Activated gamma-delta T cell (primary cell): Measurements from ENCODE around the gene APOA5.
A peak's percentile ranks its signal among the peaks of the same experiment; 100 is the strongest.
"Not testable (repeated sequence)": the region's sequence is repeated elsewhere in the genome, so short reads cannot be mapped to it uniquely, and the experiment has no call there.

Experiments used
- DNase-seq: peaks from one replicate; lab custom pipeline; 2025; lab: John Stamatoyannopoulos, UW
- total RNA-seq, 2 donors: gene quantifications; one replicate each; lab custom pipeline; 2026; lab: John Stamatoyannopoulos, UW

The APOA5 gene, protein sequence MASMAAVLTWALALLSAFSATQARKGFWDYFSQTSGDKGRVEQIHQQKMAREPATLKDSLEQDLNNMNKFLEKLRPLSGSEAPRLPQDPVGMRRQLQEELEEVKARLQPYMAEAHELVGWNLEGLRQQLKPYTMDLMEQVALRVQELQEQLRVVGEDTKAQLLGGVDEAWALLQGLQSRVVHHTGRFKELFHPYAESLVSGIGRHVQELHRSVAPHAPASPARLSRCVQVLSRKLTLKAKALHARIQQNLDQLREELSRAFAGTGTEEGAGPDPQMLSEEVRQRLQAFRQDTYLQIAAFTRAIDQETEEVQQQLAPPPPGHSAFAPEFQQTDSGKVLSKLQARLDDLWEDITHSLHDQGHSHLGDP
- 0 reads per million in 2 donors for total RNA-seq

DNA sequence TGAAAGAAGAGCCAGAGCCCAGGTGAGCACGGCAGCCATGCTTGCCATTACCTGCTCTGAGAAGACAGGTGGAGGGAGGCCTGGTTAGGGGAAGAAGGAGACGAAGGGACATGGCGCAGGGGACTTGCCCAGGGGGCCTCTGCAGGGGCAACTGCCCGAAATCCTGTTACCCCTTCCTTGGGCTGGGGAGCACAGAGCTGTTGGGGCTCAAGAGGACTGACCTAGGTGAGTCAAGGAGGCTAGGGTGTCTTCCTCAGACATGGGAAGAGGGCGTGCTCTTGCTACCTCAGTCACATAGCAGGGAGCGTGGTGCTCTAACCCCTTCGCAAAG lies at the start of gene APOA5:
APOA5 (minus strand) TSS at position 67 of the 331 bp plus-strand sequence; CDS start at position 48, 19 bp downstream.
- no peak for DNase-seq

DNA sequence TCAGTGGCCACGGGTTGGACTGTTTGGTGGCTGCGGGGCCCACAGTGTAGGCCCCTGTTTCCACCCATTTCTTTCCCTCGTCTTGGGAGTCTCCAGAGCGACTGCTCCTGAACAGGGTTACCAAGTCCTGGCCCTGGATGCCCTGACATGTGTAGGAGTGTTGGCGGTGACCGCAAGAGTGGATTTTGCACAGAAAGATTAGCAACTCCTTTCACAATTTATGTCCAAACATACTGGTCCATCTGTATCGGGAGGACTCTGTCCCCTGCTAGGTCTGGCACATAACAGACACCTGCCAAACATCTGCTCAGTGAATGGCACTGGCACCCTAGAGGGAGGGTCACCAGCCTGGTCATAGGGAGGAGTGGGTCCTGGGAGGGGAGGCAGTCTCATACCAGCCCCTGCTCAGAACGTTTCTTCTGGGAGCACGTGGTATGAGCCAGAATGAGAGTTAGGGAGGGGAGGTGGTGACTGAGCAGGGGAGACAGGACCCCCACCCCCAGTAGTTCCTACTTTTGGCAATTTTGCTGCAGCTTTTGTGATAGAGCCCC lies 49.1 kb upstream of the APOA5 start:
- DNase-seq: no peak

DNA sequence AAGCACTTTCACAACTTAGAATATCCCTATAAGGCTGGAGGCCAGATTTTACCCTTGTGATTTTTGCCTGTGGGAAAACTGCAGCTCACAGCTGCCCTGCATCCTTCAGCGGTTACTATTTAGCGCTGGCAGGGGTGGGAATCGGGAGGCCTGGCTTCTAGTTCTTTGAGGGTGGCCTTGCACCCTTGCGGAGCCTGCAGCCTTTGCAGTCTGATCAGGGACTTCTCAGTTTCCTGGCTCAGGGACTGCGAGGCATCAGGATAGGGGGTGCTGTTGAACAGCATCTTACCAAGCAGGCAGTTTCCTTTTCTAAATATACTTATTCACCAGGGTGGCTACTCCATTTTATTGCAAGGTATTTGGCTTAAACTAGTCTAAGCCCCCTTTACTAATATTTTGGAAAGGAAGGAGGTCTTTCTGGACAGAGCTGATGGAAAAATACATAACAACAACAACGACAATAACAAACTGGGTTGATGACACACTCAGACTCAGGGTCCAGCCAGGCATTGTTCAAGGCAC lies 48.6 kb upstream of the APOA5 start:
- no peak for DNase-seq

DNA sequence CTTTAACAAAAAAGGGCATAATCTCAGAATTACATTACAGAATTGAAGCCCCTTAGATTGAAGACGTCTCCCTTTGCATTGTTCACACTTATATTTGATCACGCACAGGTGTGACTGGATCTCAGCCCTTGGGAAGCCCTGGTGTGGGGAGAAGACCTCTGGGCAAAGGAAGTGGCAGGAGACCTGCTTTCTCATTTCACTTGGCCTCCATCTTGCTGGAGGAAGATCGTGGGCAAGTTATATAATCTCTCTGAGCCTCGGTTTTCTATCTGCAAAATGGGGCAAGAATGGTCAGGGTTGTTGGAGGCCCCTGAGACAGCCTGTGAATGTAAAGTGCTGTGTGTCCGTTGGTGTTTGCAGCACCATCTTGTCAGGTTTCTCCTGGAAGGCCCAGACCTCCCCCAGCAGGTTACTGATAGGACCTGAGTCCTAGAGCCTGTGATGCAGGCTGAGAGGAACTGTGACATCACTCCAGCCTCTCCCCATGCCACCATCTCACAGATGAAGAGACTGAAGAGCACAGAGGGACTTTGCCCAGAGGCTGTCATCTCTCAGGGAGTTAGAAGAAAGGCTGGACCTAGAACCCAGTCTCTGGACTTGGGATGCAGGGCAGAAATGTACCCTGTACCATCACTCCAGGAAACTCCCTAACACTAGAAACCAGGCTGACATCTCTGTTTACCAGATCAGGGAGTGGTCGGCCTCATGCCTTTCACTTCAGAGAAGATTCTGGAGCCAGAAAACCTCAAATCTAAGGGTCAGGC lies 46.8 kb upstream of the APOA5 start:
- no peak for DNase-seq

DNA sequence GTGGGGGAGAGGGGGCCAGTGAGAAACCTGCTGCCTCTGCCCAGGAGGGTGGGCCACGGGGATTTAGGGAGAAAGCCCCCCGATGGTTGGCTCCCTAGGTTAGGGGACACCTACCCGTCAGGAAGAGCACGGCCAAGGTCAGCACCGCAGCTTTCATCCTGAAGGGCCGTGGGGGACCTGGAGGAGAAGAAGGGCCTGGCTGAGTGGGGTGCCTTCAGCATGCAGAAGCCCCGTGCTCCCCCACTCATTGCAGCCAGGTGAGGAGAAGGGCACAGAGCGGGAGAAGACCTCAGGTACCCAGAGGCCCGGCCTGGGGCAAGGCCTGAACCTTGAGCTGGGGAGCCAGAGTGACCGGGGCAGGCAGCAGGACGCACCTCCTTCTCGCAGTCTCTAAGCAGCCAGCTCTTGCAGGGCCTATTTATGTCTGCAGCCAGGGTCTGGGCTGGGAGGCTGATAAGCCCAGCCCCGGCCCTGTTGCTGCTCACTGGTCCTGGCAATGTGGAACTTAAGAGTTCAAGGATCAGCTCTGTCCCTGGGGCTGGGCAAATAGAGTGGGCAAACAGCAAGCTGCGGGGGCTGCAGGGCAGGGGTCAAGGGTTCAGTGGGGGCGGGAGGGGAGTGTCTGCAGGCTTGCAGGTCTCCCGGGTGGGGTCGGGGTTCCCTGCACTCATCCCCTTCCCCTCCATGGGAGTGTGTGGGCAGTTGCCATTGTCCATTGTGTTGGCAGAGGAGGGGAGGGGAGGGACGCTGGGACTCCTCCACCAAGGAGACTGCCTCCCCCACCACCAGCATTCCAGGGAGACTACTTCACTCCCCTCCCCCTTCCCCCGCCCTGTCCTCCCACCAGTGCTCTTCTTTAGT lies 45.8 kb upstream of the APOA5 start, which contains the start of gene APOA1:
APOA1 (minus strand) TSS at position 392 of the 861 bp plus-strand sequence; CDS start at position 157, 235 bp downstream.
- no peak for DNase-seq

DNA sequence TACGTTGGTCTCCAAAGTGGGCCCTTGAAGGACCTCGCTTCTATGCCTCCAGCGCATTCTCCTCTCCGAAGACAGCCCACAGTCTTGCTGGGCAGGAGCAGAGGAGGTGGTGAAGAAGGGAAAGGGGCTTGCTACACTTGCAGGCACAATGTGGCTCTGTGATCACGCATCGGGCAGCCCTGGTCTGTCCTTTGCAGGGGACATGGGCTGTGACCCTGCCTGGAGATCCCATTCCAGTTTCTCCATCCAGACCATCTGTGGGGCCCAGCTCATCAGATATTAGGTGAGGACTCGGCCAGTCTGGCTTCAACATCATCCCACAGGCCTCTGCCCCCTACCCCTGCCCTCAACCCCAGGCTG lies 44.9 kb upstream of the APOA5 start:
- DNase-seq: no peak

DNA sequence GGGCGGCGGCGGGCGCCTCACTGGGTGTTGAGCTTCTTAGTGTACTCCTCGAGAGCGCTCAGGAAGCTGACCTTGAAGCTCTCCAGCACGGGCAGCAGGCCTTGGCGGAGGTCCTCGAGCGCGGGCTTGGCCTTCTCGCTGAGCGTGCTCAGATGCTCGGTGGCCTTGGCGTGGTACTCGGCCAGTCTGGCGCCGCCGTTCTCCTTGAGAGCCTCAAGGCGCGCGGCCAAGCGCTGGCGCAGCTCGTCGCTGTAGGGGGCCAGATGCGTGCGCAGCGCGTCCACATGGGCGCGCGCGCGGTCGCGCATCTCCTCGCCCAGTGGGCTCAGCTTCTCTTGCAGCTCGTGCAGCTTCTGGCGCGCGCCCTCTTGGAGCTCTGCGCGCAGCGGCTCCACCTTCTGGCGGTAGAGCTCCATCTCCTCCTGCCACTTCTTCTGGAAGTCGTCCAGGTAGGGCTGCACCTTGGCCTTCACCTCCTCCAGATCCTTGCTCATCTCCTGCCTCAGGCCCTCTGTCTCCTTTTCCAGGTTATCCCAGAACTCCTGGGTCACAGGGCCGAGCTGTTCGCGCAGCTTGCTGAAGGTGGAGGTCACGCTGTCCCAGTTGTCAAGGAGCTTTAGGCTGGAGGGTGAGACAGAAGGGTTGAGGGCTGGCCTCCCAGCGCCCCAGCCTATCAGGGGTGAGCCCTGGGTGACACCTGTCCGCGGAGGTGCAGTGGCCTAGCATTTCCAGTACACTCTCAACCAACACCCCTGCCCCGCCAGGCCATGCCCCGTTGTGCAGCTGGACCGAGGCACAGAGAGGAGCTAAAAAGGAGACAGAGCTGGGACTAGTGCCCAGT lies 44.3 kb upstream of the APOA5 start:
- DNase-seq: peak; percentile 67

DNA sequence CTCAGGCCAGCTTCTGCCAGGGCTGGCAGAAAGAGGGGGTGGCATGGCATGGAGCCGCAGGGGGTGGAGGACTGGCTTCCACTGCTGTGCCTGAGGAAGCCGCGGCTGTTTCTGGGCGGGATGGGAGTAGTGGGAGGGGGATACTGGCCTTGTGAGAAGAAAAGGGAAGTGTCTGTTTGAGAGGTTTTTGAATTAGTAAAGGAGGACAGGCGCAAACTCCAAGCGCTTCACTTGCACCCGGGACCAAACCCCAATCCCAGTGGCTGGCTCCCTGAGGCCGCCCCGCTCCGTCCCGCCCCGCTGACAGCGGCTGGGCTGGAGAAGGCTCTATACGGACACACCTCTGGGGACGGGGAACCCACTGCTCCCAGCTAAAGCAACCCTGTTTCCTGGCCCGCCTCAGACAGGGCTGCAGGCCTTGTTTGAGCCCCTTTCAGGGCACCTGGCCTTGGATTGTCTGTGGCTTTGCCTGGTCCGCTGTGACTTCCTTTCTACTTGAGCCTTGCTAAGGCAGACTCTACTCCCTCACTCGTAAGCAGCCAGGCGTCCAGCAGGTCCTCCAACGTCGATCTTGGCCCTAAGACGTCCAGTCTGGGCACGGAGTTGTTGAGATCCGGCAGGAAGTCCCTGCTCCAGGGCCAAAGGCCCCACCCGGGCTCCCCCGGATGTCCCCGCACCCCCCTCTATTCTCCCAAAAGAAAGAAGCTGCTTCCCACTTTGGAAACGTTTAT lies 43.5 kb upstream of the APOA5 start:
- DNase-seq: no peak

DNA sequence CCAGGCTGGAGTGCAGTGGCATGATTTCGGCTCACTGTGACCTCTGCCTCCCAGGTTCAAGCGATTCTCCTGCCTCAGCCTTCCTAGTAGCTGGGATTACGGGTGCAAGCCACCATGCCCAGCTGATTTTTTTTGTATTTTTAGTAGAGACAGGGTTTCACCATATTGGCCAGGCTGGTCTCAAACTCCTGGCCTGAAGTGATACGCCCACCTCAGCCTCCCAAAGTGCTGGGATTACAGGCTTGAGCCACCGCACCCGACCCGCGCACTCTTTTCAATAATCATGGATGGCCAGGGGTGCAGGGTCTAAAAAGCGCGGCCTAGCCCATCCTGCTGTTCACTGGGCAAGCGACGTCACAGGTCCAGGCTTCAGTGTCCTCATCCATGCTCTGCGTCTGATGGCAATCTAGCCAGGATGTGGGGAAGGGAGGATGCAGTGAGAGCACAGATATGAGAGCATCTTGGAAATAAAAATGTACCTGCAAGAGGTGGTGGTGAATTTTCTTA lies 42.9 kb upstream of the APOA5 start:
- DNase-seq: not testable (repeated sequence)

DNA sequence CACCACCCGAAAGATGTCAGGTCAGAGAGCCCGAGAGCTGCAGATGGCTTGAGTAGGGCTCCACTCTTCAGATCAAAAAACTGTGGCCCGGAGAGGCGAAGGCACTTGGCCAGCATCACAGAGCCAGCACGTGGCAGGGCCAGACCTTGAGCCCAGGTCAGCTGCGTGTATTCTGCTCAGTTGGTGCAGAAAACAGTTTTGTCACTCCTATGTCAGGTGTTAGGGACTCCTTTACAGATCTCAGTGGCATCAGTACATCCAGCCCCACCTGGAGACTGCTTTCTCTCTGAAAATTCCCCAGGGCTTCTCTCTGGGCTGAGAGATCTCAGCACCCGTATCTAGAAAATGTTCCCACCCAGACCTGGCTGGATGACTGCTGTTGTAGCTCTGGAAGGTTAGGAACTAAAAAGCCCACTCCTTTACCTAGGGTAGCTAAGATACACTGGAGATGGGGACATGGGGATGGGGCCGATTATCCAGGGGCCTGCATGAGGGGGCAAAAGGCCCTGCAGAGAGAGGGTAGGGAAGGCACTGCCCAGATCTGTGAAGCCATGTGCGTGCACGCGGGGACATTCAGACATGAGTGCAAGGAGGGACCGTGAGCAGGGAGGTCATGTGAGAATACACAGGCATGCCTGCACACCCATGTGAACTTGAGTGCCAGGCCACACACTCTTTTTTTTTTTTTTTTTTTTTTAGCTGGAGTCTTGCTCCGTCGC lies 42.3 kb upstream of the APOA5 start:
- DNase-seq: no peak

DNA sequence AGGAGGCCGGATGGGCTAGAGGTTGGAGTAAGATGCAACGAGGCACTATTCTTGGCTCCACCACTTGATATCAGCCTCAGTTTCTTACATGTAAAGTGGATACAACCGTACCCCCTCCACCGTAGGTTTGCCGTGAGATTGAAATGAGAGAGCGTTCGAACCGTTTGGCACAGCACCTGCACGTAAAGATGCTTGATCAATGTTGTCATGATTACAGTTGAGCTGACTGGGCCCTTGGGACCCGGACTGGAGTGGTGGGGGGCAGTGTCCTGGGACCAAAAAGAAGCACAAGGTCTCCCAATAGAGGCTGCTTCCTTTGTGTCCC lies 41.8 kb upstream of the APOA5 start:
- no peak for DNase-seq

DNA sequence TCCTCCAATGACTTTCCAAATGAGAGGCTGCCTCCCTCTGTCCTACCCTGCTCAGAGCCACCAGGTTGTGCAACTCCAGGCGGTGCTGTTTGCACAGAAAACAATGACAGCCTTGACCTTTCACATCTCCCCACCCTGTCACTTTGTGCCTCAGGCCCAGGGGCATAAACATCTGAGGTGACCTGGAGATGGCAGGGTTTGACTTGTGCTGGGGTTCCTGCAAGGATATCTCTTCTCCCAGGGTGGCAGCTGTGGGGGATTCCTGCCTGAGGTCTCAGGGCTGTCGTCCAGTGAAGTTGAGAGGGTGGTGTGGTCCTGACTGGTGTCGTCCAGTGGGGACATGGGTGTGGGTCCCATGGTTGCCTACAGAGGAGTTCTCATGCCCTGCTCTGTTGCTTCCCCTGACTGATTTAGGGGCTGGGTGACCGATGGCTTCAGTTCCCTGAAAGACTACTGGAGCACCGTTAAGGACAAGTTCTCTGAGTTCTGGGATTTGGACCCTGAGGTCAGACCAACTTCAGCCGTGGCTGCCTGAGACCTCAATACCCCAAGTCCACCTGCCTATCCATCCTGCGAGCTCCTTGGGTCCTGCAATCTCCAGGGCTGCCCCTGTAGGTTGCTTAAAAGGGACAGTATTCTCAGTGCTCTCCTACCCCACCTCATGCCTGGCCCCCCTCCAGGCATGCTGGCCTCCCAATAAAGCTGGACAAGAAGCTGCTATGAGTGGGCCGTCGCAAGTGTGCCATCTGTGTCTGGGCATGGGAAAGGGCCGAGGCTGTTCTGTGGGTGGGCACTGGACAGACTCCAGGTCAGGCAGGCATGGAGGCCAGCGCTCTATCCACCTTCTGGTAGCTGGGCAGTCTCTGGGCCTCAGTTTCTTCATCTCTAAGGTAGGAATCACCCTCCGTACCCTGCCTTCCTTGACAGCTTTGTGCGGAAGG lies 40.9 kb upstream of the APOA5 start:
- no peak for DNase-seq

DNA sequence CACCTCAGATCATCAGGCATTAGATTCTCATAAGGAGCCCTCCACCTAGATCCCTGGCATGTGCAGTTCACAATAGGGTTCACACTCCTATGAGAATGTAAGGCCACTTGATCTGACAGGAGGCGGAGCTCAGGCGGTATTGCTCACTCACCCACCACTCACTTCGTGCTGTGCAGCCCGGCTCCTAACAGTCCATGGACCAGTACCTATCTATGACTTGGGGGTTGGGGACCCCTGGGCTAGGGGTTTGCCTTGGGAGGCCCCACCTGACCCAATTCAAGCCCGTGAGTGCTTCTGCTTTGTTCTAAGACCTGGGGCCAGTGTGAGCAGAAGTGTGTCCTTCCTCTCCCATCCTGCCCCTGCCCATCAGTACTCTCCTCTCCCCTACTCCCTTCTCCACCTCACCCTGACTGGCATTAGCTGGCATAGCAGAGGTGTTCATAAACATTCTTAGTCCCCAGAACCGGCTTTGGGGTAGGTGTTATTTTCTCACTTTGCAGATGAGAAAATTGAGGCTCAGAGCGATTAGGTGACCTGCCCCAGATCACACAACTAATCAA lies 40.2 kb upstream of the APOA5 start:
- no peak for DNase-seq

DNA sequence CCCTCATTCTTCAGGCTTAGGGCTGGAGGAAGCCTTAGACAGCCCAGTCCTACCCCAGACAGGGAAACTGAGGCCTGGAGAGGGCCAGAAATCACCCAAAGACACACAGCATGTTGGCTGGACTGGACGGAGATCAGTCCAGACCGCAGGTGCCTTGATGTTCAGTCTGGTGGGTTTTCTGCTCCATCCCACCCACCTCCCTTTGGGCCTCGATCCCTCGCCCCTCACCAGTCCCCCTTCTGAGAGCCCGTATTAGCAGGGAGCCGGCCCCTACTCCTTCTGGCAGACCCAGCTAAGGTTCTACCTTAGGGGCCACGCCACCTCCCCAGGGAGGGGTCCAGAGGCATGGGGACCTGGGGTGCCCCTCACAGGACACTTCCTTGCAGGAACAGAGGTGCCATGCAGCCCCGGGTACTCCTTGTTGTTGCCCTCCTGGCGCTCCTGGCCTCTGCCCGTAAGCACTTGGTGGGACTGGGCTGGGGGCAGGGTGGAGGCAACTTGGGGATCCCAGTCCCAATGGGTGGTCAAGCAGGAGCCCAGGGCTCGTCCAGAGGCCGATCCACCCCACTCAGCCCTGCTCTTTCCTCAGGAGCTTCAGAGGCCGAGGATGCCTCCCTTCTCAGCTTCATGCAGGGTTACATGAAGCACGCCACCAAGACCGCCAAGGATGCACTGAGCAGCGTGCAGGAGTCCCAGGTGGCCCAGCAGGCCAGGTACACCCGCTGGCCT lies 38.7 kb upstream of the APOA5 start:
- no peak for DNase-seq

DNA sequence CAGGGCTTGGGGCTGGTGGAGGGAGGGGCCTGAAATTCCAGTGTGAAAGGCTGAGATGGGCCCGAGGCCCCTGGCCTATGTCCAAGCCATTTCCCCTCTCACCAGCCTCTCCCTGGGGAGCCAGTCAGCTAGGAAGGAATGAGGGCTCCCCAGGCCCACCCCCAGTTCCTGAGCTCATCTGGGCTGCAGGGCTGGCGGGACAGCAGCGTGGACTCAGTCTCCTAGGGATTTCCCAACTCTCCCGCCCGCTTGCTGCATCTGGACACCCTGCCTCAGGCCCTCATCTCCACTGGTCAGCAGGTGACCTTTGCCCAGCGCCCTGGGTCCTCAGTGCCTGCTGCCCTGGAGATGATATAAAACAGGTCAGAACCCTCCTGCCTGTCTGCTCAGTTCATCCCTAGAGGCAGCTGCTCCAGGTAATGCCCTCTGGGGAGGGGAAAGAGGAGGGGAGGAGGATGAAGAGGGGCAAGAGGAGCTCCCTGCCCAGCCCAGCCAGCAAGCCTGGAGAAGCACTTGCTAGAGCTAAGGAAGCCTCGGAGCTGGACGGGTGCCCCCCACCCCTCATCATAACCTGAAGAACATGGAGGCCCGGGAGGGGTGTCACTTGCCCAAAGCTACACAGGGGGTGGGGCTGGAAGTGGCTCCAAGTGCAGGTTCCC lies 38.0 kb upstream of the APOA5 start, which contains the start of gene APOC3:
APOC3 (plus strand) TSS at position 383 of the 659 bp plus-strand sequence. CDS start 676 bp downstream, outside the sequence.
- DNase-seq: no peak
